ENCODE data around the gene SPON1.

Gene SPON1

GRCh38 chr11:14065141-14065540 lies 102.6 kb downstream of the SPON1 start:
- no peak for DNase-seq

DNA sequence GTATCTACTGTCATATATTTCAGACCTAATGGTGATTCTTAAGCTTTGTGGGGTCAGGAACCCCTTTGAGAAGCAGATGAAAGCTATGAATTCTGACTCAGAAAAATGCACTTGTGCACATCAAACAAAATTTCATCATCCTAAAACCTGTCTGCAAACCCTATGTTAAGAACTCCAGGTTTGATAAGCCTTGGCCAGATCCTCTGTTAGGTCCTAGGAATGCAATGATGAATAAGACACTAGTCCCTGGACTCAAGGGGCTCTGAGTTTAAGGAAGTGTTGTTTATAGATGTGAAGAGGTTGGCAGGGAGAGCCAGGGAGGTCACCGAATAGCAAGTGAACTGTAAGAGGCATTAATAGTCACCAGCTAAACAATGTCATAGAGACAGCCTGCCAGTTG lies 103.2 kb downstream of the SPON1 start:
- Histone ChIP-seq H3K4me2 (ENCODE audit: low read depth, low read length) (no peak overlapping the region), H2AFZ (ENCODE audit: low read length) (no peak overlapping the region), H3K9me2 (replicated peaks; ENCODE audit: insufficient read depth, low read length) (no peaks in the 10 kb centered on the region), H3K9ac (ENCODE audit: low read length) (no peak overlapping the region), H3K4me3 (ENCODE audit: low read length) (no peak overlapping the region), H3K79me2 (ENCODE audit: low read length) (no peaks in the 10 kb centered on the region), H3K27ac (ENCODE audit: low read length) (no peak overlapping the region), H3K27me3 (replicated peaks; ENCODE audit: insufficient read depth, low read length) (no peaks in the 10 kb centered on the region), H3K9me3 (replicated peaks; ENCODE audit: insufficient read depth, low read length) (no peaks in the 10 kb centered on the region), H3K36me3 (replicated peaks; ENCODE audit: insufficient read depth, low read length) (no peaks in the 10 kb centered on the region), H3F3A (ENCODE audit: insufficient read depth, low read length) (no peaks in the 10 kb centered on the region), H3K4me1 (ENCODE audit: low read length) (no peaks in the 10 kb centered on the region), H4K20me1 (ENCODE audit: insufficient read depth, low read length) (no peaks in the 10 kb centered on the region)
- TF ChIP-seq EZH2phosphoT487 (IDR thresholded peaks at IDR 0.05; ENCODE audit: low read length): no peak
- TF ChIP-seq, protein P1, sequence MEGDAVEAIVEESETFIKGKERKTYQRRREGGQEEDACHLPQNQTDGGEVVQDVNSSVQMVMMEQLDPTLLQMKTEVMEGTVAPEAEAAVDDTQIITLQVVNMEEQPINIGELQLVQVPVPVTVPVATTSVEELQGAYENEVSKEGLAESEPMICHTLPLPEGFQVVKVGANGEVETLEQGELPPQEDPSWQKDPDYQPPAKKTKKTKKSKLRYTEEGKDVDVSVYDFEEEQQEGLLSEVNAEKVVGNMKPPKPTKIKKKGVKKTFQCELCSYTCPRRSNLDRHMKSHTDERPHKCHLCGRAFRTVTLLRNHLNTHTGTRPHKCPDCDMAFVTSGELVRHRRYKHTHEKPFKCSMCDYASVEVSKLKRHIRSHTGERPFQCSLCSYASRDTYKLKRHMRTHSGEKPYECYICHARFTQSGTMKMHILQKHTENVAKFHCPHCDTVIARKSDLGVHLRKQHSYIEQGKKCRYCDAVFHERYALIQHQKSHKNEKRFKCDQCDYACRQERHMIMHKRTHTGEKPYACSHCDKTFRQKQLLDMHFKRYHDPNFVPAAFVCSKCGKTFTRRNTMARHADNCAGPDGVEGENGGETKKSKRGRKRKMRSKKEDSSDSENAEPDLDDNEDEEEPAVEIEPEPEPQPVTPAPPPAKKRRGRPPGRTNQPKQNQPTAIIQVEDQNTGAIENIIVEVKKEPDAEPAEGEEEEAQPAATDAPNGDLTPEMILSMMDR (IDR thresholded peaks at IDR 0.05; ENCODE audit: low read length): no peak
- TF ChIP-seq EZH2 (optimal IDR thresholded peaks at IDR 0.05; ENCODE audit: low read depth, low read length): no peak
- DNase-seq: no peak

More at GRCh38 chr11:14065141-14065540, 102.6 kb downstream of the SPON1 start:
- Histone ChIP-seq H3K79me2 (ENCODE audit: low read length) (no peaks in the 10 kb centered on the region), H3K27ac (ENCODE audit: low read length) (no peak overlapping the region), H3K27me3 (replicated peaks; ENCODE audit: insufficient read depth, low read length) (no peaks in the 10 kb centered on the region), H3K4me2 (ENCODE audit: low read depth, low read length) (no peak overlapping the region), H2AFZ (ENCODE audit: low read length) (no peak overlapping the region), H3K9me3 (replicated peaks; ENCODE audit: insufficient read depth, low read length) (no peaks in the 10 kb centered on the region), H3K9ac (ENCODE audit: low read length) (no peak overlapping the region), H3K4me3 (ENCODE audit: low read length) (no peak overlapping the region), H3K4me1 (ENCODE audit: low read length) (no peaks in the 10 kb centered on the region), H4K20me1 (ENCODE audit: insufficient read depth, low read length) (no peaks in the 10 kb centered on the region), H3F3A (ENCODE audit: insufficient read depth, low read length) (no peaks in the 10 kb centered on the region), H3K36me3 (replicated peaks; ENCODE audit: insufficient read depth, low read length) (no peaks in the 10 kb centered on the region), H3K9me2 (replicated peaks; ENCODE audit: insufficient read depth, low read length) (no peaks in the 10 kb centered on the region)
- TF ChIP-seq, protein P1 (IDR thresholded peaks at IDR 0.05; ENCODE audit: low read length): no peak
- TF ChIP-seq EZH2 (optimal IDR thresholded peaks at IDR 0.05; ENCODE audit: low read depth, low read length) (no peak), EZH2phosphoT487 (IDR thresholded peaks at IDR 0.05; ENCODE audit: low read length) (no peak)

DNA sequence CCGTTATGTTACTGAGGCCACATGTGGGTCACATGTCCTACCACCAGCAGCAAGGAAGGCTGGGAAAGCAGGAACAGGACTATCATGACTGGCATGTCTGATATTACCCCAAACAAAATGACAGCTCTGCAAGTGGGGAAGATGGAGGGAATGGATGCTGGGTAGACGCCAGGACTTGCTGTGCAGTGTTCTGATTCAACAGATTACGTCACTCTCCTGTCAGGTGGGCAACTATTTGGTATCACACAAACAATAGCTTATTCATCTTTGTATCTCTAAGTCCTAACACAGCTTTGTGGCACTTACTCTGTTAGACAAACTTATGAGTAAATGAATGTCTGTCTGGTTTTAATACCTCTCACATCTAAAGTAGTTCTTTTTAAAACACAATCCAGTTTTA lies 105.2 kb downstream of the SPON1 start:
- no peak for TF ChIP-seq EZH2 (optimal IDR thresholded peaks at IDR 0.05; ENCODE audit: low read depth, low read length)
- no peak for TF ChIP-seq EZH2phosphoT487 (IDR thresholded peaks at IDR 0.05; ENCODE audit: low read length)
- TF ChIP-seq, protein P1 (IDR thresholded peaks at IDR 0.05; ENCODE audit: low read length): no peak
- no peak overlapping the region for H3K4me2 ChIP-seq (ENCODE audit: low read depth, low read length)
- H3K27me3 ChIP-seq (replicated peaks; ENCODE audit: insufficient read depth, low read length): no peaks in the 10 kb centered on the region
- H3K27ac ChIP-seq (ENCODE audit: low read length): no peak overlapping the region
- H3K36me3 ChIP-seq (replicated peaks; ENCODE audit: insufficient read depth, low read length): no peaks in the 10 kb centered on the region
- H3K9me2 ChIP-seq (replicated peaks; ENCODE audit: insufficient read depth, low read length): no peaks in the 10 kb centered on the region
- H2AFZ ChIP-seq (ENCODE audit: low read length): no peak overlapping the region
- no peaks in the 10 kb centered on the region for H3F3A ChIP-seq (ENCODE audit: insufficient read depth, low read length)
- no peaks in the 10 kb centered on the region for H4K20me1 ChIP-seq (ENCODE audit: insufficient read depth, low read length)
- no peak for DNase-seq
- no peaks in the 10 kb centered on the region for H3K9me3 ChIP-seq (replicated peaks; ENCODE audit: insufficient read depth, low read length)
- no peaks in the 10 kb centered on the region for H3K4me1 ChIP-seq (ENCODE audit: low read length)
- no peak overlapping the region for H3K9ac ChIP-seq (ENCODE audit: low read length)
- H3K79me2 ChIP-seq (ENCODE audit: low read length): no peaks in the 10 kb centered on the region
- no peak overlapping the region for H3K4me3 ChIP-seq (ENCODE audit: low read length)
